ENCODE results near the gene TPRG1L.

TPRG1L gene

GRCh38 chr1:3594706-3595377 is 30.0 kb upstream of the TPRG1L start:
- H3K4me3 ChIP-seq (ENCODE audit: control insufficient read depth, low read depth, low read length), result no peak overlapping the region
- TF ChIP-seq, protein P1, sequence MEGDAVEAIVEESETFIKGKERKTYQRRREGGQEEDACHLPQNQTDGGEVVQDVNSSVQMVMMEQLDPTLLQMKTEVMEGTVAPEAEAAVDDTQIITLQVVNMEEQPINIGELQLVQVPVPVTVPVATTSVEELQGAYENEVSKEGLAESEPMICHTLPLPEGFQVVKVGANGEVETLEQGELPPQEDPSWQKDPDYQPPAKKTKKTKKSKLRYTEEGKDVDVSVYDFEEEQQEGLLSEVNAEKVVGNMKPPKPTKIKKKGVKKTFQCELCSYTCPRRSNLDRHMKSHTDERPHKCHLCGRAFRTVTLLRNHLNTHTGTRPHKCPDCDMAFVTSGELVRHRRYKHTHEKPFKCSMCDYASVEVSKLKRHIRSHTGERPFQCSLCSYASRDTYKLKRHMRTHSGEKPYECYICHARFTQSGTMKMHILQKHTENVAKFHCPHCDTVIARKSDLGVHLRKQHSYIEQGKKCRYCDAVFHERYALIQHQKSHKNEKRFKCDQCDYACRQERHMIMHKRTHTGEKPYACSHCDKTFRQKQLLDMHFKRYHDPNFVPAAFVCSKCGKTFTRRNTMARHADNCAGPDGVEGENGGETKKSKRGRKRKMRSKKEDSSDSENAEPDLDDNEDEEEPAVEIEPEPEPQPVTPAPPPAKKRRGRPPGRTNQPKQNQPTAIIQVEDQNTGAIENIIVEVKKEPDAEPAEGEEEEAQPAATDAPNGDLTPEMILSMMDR (IDR thresholded peaks at IDR 0.05; ENCODE audit: control insufficient read depth, insufficient read depth, low read depth, low read length, missing control alignments), result no peak
- no peak for DNase-seq (ENCODE audit: low read depth)

DNA sequence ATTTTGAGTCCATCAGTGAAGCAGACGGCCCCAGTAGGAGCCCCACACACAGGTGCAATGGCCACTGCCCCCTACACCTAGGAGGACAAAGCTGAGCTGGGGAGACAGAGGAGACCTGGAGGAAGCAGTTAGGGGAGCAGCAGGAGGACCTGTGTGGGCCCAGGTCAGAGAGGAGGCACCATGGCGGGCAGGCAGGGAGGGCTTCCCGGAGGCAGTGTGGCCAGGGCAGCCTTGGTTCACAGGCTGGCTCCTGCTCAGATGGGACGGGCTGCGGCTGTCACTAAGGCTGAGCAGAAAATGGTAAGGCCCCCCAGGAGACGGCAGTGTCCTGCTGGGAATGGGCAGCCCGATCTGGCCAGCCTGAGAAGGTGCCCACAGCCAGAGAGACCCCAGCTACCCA is 28.9 kb upstream of the TPRG1L start:
- TF ChIP-seq, protein P1 (IDR thresholded peaks at IDR 0.05; ENCODE audit: control insufficient read depth, insufficient read depth, low read depth, low read length, missing control alignments), result no peak
- no peak for DNase-seq (ENCODE audit: low read depth)
- no peak overlapping the region for H3K4me3 ChIP-seq (ENCODE audit: control insufficient read depth, low read depth, low read length)

DNA sequence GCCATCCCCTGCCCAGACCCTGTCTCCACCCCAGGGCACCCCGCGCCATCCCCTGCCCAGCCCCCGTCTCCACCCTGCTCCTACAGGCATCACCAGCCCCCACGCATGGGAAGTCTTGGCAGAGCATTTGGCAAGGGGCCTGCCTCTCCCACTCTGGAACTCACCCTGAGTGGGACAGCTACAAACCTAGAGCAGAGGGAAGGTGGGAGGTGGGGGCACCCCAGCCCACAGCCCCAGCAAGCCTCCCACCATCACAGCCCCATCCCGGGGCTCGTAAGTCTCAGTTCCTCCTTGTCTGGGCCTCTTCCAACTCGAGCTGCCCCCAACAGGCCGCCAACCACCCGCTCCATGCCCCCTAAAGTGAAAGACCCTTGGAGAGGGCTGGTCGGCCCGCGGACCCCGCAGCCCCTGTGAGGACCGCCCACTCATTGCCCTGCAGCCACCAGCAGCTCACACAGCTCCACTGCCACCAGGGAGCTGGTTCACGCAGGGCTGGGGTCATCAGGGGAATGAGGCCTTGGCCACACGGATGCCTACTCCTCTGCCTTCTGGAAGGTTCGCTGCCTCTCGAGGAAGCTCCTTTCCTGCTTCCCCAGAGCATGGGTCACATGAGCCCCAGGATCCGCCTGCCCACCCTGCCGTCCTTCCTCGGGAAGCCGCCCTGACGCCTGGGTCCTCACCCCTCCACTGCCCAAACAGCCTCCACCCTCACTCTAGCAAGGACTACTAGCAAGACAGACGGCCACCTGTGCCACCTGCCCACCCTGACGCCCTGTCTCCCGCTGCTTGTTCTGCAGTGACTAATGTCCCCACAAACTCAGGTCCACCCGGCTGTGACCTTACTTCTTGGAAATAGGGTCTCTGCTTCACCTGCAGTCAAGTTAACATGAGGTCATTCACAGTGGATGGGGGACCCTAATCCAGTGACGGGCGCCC is 27.9 kb upstream of the TPRG1L start:
- TF ChIP-seq, protein P1 (IDR thresholded peaks at IDR 0.05; ENCODE audit: control insufficient read depth, insufficient read depth, low read depth, low read length, missing control alignments), result no peak
- H3K4me3 ChIP-seq (ENCODE audit: control insufficient read depth, low read depth, low read length), result no peak overlapping the region
- no peak for DNase-seq (ENCODE audit: low read depth)

- no peak overlapping the region for H3K4me3 ChIP-seq (ENCODE audit: control insufficient read depth, low read depth, low read length)
- no peak for DNase-seq (ENCODE audit: low read depth)
- TF ChIP-seq, protein P1 (IDR thresholded peaks at IDR 0.05; ENCODE audit: control insufficient read depth, insufficient read depth, low read depth, low read length, missing control alignments), result no peak
Observed at GRCh38 chr1:3597599-3597964, 27.2 kb upstream of the TPRG1L start.

DNA sequence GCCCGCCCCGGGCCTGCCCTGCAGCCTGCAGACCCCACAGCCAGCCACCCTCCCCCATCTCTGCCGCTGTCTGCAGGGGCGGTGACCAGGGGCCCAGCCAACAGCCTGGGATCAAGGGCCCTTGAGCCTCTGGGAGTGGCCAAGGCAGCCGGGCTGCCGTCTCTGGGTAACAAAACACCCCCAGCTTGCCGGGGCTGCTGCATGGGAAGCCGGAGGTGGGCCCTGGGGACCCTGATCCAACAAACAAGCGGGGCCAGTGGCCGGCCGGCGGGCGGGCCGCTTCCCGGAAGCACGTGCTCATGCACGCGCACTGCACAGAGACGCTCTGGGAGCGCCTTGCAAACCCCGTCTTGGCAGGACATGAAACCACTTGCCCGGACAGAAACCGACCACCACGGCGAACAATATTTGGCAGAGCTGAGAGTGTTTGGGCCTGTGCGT is 26.7 kb upstream of the TPRG1L start:
- DNase-seq (ENCODE audit: low read depth), result no peak
- TF ChIP-seq, protein P1 (IDR thresholded peaks at IDR 0.05; ENCODE audit: control insufficient read depth, insufficient read depth, low read depth, low read length, missing control alignments), result no peak
- H3K4me3 ChIP-seq (ENCODE audit: control insufficient read depth, low read depth, low read length), result no peak overlapping the region

DNA sequence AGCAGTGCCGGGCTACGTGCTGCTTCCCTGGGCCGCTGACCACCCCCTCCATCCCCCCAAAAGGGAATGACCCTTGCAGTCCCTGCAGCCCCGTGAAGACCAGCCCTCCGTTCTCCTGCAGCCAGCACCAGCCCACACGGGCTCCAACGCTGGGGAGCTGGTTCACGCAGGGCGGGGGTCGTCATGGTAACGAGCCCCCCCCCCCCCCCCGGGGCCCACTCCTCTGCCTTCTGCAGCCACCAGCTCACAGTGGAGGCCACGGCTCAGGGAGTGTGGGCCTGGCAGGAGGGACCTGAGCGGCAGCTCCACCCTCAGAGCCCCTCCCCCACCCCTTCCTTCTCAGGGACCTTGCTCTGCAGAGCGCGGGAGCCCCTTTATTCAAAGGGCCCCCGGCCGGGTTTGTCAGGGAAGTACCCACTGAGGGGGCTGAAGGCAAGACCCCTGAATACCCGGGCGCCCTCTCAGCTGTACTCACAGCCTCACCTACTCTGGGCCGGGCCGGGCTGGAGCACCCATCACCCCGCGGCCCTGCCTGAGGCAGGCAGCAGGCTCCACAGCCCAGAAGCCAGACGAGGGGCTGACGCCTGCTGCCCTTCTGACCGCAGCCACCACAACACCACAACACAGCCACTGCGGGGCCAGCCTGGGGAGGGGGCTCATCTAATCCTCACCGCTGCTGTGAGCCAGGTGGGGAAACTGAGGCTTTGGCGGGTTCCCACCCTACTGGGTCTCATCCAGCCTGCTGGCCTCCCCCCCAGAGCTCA is 26.1 kb upstream of the TPRG1L start:
- no peak overlapping the region for H3K4me3 ChIP-seq (ENCODE audit: control insufficient read depth, low read depth, low read length)
- DNase-seq (ENCODE audit: low read depth), result no peak
- TF ChIP-seq, protein P1 (IDR thresholded peaks at IDR 0.05; ENCODE audit: control insufficient read depth, insufficient read depth, low read depth, low read length, missing control alignments), result no peak

Data from AG09309 (cell line).